GM19395 (cell line): ENCODE results near the gene UCHL3.
A peak's percentile ranks its signal among the peaks of the same experiment; 100 is the strongest.

Source experiments
- ATAC-seq: cut with Tn5 transposase; IDR thresholded peaks from one replicate; pipeline ENCODE4 v1.9.1; 2021; ENCODE audit warnings: mild to moderate bottlenecking, moderate library complexity; ENCODE audit not compliant: unreplicated experiment

UCHL3 gene

GRCh38 chr13:75620020-75620419 is 70.4 kb downstream of the UCHL3 start:
- ATAC-seq: no peak

DNA sequence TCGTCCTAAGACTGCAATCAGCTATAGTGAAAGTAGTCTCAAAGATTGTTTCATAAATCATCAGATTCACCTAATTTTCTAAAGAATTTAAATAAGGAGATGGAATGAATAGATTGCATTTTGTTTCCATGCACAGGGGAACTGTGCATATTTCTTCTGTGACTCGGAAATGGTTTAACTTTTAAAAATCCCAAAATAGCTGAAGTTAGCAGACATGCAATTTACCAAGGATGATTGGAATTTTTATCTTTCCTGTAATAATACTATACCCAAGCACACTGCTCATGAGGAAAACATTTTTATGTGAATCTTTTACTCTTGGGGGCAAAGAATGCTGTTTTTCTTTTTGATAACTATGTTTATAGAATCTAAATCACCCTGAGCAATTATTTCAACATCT is 71.6 kb downstream of the UCHL3 start:
- no peak for ATAC-seq

DNA sequence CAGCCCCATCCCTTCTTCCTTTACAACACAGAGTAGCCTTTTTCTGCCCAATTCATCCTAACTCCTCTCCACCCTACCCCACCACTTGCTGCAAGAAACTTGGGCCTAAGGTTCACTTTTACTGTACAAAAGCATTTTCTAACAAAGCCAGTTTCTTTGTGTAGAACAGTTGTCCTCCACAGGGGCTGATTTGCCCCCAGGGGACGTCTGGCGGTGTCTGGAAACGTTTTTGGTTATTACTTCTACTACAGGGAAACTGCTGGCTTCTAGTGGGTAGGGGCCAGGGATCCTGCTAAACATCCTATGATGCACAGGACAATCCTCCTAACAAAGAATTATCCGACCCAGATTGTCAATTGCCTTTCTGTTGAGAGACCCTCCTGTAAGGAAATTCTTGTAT is 79.2 kb downstream of the UCHL3 start:
- no peak for ATAC-seq

DNA sequence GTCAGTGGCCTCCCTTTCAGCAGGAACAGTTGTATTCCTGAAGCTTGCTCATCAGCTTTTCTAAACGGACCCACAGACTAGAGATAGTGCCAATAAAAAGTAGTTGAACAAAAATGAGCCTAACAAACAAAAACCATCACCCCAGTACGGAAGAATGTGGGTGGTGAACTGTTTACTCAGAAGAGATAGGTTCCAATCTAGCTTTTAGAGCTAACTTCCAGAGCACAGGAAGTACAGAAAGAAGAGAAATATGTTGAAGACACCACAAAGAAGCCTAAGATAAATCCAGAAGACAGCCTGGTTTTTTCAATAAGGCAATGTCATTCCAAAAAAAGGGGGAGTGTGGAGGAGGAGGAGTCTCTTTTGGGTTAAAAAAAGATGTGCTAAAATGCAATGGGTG is 83.7 kb downstream of the UCHL3 start:
- no peak for ATAC-seq

GRCh38 chr13:75635101-75635827 is 85.7 kb downstream of the UCHL3 start:
- no peak for ATAC-seq

- peak; percentile 69 for ATAC-seq
These were observed 86.3 kb downstream of the UCHL3 start, which contains the start of gene LMO7 for GRCh38 chr13:75635828-75636435. TSS of gene LMO7 (plus strand) at chr13:75636330. CDS start at chr13:75636658, 328 bp downstream.

- peak; percentile 65 for ATAC-seq
These were observed 87.0 kb downstream of the UCHL3 start for GRCh38 chr13:75636436-75637180.

DNA sequence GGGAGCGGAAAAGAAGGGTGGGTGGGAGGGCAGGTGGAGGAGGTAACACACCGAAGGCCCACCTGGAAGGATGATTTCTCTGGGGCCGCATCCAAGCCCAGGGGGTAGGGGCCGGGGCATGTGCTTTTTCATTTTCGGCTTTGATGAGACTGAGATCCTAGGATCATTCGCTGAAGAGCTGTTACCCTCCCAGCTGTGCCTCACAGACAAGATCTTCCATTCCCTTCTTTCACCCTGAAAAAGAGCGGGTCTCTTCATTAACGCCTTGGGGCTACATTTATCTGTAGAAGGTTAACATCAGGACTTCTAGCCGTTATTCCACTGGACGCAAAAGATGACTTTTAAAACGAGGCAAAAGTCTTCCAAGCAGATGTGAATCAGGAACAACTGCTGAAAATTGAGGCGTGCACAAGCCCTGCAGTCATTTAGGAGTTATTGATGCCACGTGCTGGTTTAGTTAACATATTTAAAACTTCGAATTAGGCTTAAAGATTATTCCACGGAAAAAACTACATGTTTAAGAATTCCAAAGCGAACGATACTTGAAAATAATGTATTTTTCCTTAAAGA is 87.7 kb downstream of the UCHL3 start:
- no peak for ATAC-seq

GRCh38 chr13:75639454-75639853 is 89.9 kb downstream of the UCHL3 start:
- ATAC-seq: no peak

DNA sequence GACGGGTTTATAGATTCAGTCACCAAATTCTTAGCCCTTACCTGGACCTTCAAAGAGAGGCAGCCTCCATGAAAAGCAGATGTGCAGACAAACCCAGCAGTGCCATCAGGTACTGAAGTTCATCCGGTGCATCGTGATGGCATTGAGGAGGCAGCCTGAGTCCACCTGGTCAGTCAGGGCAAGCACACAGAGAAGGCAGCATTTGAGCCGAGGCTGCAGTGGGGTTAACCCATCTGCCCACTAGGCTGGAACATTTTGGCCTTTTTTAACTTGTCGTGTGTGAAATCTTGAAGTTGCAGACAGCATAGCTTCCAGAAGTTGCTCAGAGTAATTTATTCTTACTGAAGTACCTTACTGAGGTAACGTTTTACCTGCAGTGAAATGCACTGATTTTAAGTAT is 91.4 kb downstream of the UCHL3 start:
- ATAC-seq: no peak

DNA sequence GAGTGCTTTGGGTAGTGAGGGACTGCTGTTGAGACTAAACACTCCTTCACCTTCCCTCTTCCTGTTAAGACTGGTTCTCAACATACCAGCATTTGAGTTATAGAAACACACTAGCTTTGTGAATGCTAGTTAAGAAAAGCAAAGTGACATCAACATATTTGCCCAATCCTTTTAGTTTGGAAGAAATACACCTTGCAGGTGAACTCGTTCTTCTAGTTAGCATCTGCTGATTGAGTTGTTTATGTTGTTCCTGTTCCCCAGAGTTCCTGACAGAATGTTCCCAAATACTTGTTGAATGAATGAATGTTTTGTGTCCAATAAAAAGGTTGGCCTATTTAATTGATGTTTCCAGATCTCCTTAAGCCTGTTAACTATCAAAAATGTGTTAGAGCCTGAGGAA is 93.6 kb downstream of the UCHL3 start:
- ATAC-seq: no peak

DNA sequence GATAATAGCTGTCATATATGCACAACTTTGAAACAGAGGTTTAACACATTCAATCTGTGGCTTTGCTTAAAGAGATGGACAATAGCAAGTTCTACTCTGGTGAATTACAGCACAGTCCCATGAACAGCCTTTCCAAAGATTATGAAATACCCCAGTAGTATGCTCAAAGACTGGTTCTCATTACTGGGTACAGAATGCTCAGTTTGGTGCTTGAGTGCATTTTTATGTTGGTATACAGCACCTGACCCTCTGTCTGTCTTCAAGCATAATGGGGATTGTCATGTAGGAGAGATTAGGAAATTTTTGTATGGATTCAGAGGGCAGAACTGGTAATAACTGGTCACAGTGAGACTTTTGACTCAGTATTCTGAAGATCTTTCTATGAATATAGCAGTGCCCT is 94.1 kb downstream of the UCHL3 start:
- no peak for ATAC-seq

DNA sequence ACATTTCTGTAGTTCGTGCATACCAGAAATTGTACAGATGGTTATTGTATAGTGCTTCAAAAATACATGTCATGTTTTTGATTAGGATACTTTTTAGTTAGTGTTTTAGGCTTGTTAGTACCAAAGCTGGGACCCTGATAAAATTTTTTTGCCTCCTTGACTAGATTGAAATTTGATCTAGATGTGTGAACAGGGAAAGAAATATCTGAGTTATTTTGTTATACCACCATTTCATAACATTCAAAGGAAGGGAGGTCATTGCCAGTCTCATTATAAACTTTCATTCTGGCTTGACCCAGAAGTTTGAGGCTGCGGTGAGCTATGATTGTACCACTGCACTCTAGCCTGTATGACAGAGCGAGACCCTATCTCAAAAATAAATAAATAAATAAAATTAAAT is 95.5 kb downstream of the UCHL3 start:
- ATAC-seq: no peak

GRCh38 chr13:75647126-75647784 is 97.7 kb downstream of the UCHL3 start:
- ATAC-seq: peak; percentile 85

DNA sequence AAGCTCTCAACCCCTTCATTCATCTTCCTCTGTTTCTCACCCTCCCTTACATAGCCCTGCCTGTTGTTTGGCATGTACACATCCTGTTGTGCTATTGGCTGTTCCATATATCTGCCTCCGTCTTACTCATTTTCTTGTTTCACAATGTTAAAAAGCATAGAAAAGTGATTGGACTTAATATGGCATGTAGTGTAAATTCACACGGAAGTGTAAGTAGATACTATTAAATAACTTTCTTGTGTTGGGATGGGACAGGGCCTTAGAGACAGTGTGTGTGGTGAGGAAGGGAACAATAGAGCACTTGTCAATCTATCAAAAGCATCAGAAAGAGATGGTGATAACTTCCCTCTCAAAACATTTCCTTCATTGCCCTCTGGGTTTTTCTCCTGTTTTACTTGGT is 98.9 kb downstream of the UCHL3 start:
- ATAC-seq: no peak

DNA sequence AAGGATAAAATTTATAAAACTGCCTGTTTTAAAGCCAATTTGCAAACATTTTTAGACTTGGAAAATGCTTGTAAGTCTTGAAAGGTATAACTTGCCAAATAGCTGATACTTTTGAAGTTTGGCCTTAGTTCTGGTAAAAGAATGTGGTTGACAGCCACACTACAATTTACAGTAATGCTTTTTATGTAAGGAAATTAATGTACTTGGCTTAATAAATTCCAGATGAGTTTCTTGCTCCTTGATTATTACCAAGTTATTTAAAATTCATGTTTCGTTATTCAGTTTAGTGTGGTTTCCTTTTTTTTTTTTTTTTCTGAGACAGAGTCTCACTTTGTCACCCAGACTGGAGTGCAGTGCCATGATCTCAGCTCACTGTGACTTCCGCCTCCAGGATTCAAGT is 101.4 kb downstream of the UCHL3 start:
- no peak for ATAC-seq

DNA sequence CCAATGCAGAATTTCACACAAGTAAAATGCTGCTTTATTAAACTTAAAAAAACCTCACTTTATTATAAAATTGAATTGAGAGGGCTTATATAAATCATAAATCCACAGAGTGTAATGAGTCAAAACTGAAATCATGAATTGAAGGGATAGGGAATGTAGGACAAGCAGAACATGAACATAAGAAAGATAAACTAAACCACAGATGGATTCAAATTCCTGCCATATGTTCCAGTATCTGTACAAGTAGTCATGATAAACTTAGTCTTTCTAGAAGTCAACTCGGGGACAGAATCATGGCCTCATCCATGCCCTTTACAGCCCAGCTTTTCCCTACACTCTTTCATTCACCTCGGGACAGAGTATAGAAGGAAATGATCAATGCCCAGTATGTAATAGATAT is 103.1 kb downstream of the UCHL3 start:
- ATAC-seq: no peak
